ENCODE measurements around the gene ALG8. TPM values are rescaled to one million over a fixed set of nuclear protein-coding genes. Genes with fewer than 3 reads are reported as not detected.
"Not testable (repeated sequence)": the region's sequence is repeated elsewhere in the genome, so short reads cannot be mapped to it uniquely, and the experiment has no call there.

ALG8 gene
- total and polyA plus RNA-seq, 2 experiments from 2014 or later = 41.6 to 57.2 TPM

GRCh38 chr11:78100261-78100660 lies 39.2 kb downstream of the ALG8 start:
- 90 to 97% methylated on average over 5 of the region's 5 CpGs for WGBS, 2 experiments (ENCODE audit: low coverage in 1 of 2, low lambda C conversion rate in 2 of 2, missing lambda C conversion rate in 2 of 2)
- no peak overlapping the region for H3K4me2 ChIP-seq (ENCODE audit: unreplicated experiment)

DNA sequence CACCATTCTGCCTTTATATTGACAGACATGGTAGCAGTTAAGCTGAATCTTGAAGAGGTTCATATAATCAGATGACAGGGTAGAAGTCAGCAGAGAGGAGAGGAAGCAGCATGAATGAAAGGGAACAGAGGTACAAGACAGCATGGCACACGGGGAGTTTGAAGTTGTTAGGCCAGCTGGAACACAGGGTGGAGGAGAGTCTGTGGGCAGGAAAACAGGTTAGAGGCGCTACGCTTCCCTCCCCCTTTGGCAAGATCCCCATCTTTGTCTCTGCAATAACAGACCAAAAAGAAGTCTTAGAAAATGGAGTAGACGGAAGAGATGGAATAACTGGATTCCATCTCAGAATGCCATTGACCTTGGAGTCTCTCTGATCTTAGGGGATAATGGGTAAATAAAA lies 39.8 kb downstream of the ALG8 start:
- H3K36me3 ChIP-seq (ENCODE audit: low read depth) = peaks cover 5% of the 10 kb centered on the region; the same call in 1 of the 2 replicates
- H3K9me2 ChIP-seq (ENCODE audit: insufficient read depth) = no peaks in the 10 kb centered on the region
- H3K27ac ChIP-seq = no peak overlapping the region
- H3K4me3 ChIP-seq = no peak overlapping the region
- H2AFZ ChIP-seq = no peak overlapping the region
- no peak for TF ChIP-seq EZH2 (IDR thresholded peaks at IDR 0.05; ENCODE audit: insufficient read depth, poor library complexity, severe bottlenecking)
- no peak for TF ChIP-seq EZH2phosphoT487 (IDR thresholded peaks at IDR 0.05; ENCODE audit: insufficient read depth, low read depth)
- in situ Hi-C loops (cut with MboI) = no loop called here
- DNase-seq = no peak
- no peaks in the 10 kb centered on the region for H3K9me3 ChIP-seq (ENCODE audit: low read depth)
- no peaks in the 10 kb centered on the region for H3K79me2 ChIP-seq (ENCODE audit: insufficient read depth)
- H3K27me3 ChIP-seq (replicated peaks; ENCODE audit: insufficient read depth) = no peaks in the 10 kb centered on the region
- 96% methylated on average over 4 of the region's 4 CpGs for WGBS, 2 experiments (ENCODE audit: low coverage in 1 of 2, low lambda C conversion rate in 2 of 2, missing lambda C conversion rate in 2 of 2)
- H4K20me1 ChIP-seq (ENCODE audit: insufficient read depth) = no peaks in the 10 kb centered on the region
- H3F3A ChIP-seq (ENCODE audit: insufficient read depth) = no peaks in the 10 kb centered on the region
- H3K4me2 ChIP-seq (ENCODE audit: unreplicated experiment) = no peak overlapping the region
- H3K4me1 ChIP-seq (ENCODE audit: insufficient read depth) = no peaks in the 10 kb centered on the region
- H3K9ac ChIP-seq = no peak overlapping the region

More at GRCh38 chr11:78100261-78100660, 39.2 kb downstream of the ALG8 start:
- Histone ChIP-seq H3K9me2 (ENCODE audit: insufficient read depth) (no peaks in the 10 kb centered on the region), H3K4me1 (ENCODE audit: insufficient read depth) (no peaks in the 10 kb centered on the region), H3F3A (ENCODE audit: insufficient read depth) (no peaks in the 10 kb centered on the region), H3K27ac (no peak overlapping the region), H3K4me3 (no peak overlapping the region), H2AFZ (no peak overlapping the region), H3K9me3 (ENCODE audit: low read depth) (no peaks in the 10 kb centered on the region), H4K20me1 (ENCODE audit: insufficient read depth) (no peaks in the 10 kb centered on the region), H3K27me3 (replicated peaks; ENCODE audit: insufficient read depth) (no peaks in the 10 kb centered on the region), H3K9ac (no peak overlapping the region), H3K79me2 (ENCODE audit: insufficient read depth) (no peaks in the 10 kb centered on the region), H3K36me3 (ENCODE audit: low read depth) (peaks cover 5% of the 10 kb centered on the region; the same call in 1 of the 2 replicates)
- no peak for TF ChIP-seq EZH2phosphoT487 (IDR thresholded peaks at IDR 0.05; ENCODE audit: insufficient read depth, low read depth)
- in situ Hi-C loops (cut with MboI) = no loop called here
- no peak for DNase-seq

DNA sequence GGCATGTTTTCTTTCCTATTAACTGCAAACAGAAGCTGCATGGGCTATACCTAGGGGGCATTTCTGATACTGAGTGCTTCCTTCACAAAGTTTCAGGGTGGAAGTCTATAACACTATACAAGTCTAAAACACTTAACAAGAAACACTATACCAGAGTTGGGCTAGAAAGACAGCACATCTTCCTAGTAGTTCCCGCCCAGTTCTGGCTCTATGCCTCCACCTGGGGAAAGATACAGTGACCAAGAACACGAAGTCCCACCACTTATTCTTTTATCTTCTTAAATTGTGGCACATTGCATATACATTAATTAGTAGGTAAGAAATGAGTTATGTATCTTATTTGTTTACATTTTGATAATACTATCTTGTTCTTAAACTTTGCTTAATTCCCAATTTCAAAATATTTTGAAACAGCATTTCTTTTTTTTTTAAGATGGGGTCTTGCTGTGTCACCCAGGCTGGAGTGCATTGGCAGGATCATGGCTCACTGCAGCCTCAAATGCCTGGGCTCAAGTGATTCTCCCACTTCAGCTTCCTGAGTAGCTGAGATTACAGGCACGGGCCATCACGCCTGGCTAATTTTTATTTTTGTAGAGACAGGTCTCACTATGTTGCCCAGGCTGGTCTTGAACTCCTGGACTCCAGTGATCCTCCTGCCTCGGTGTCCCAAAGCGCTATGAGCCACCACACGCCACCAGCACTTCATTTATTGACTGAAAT lies 41.6 kb downstream of the ALG8 start:
- H3K36me3 ChIP-seq (ENCODE audit: low read depth) = peaks cover 8% of the 10 kb centered on the region; the same call in 1 of the 2 replicates
- in situ Hi-C loops (cut with MboI) = no loop called here
- no peaks in the 10 kb centered on the region for H4K20me1 ChIP-seq (ENCODE audit: insufficient read depth)
- H3K27me3 ChIP-seq (replicated peaks; ENCODE audit: insufficient read depth) = no peaks in the 10 kb centered on the region
- no peak overlapping the region for H2AFZ ChIP-seq
- H3F3A ChIP-seq (ENCODE audit: insufficient read depth) = no peaks in the 10 kb centered on the region
- H3K9me2 ChIP-seq (ENCODE audit: insufficient read depth) = no peaks in the 10 kb centered on the region
- no peak overlapping the region for H3K4me3 ChIP-seq
- 97% methylated on average over 7 of the region's 7 CpGs for WGBS, 2 experiments (ENCODE audit: low coverage in 1 of 2, low lambda C conversion rate in 2 of 2, missing lambda C conversion rate in 2 of 2)
- no peak for TF ChIP-seq EZH2 (IDR thresholded peaks at IDR 0.05; ENCODE audit: insufficient read depth, poor library complexity, severe bottlenecking)
- TF ChIP-seq EZH2phosphoT487 (IDR thresholded peaks at IDR 0.05; ENCODE audit: insufficient read depth, low read depth) = no peak
- H3K4me2 ChIP-seq (ENCODE audit: unreplicated experiment) = no peak overlapping the region
- no peaks in the 10 kb centered on the region for H3K4me1 ChIP-seq (ENCODE audit: insufficient read depth)
- no peak overlapping the region for H3K9ac ChIP-seq
- H3K27ac ChIP-seq = no peak overlapping the region
- no peaks in the 10 kb centered on the region for H3K79me2 ChIP-seq (ENCODE audit: insufficient read depth)
- H3K9me3 ChIP-seq (ENCODE audit: low read depth) = no peaks in the 10 kb centered on the region
- DNase-seq = no peak

- H3K4me2 ChIP-seq (ENCODE audit: unreplicated experiment) = no peak overlapping the region
- no peaks in the 10 kb centered on the region for H3F3A ChIP-seq (ENCODE audit: insufficient read depth)
- H3K79me2 ChIP-seq (ENCODE audit: insufficient read depth) = no peaks in the 10 kb centered on the region
- H3K36me3 ChIP-seq (ENCODE audit: low read depth) = peaks cover 3% of the 10 kb centered on the region; the same call in 1 of the 2 replicates
- in situ Hi-C loops (cut with MboI) = no loop called here
- no peaks in the 10 kb centered on the region for H3K9me3 ChIP-seq (ENCODE audit: low read depth)
- H3K27ac ChIP-seq = no peak overlapping the region
- TF ChIP-seq EZH2 (IDR thresholded peaks at IDR 0.05; ENCODE audit: insufficient read depth, poor library complexity, severe bottlenecking) (no peak), EZH2phosphoT487 (IDR thresholded peaks at IDR 0.05; ENCODE audit: insufficient read depth, low read depth) (no peak)
- no peak overlapping the region for H2AFZ ChIP-seq
- 97 to 100% methylated on average over 2 of the region's 2 CpGs for WGBS, 2 experiments (ENCODE audit: low coverage in 1 of 2, low lambda C conversion rate in 2 of 2, missing lambda C conversion rate in 2 of 2)
- H4K20me1 ChIP-seq (ENCODE audit: insufficient read depth) = no peaks in the 10 kb centered on the region
- no peaks in the 10 kb centered on the region for H3K9me2 ChIP-seq (ENCODE audit: insufficient read depth)
- no peak for DNase-seq
- H3K27me3 ChIP-seq (replicated peaks; ENCODE audit: insufficient read depth) = no peaks in the 10 kb centered on the region
- no peak overlapping the region for H3K9ac ChIP-seq
- H3K4me3 ChIP-seq = no peak overlapping the region
- H3K4me1 ChIP-seq (ENCODE audit: insufficient read depth) = no peaks in the 10 kb centered on the region
Observed at GRCh38 chr11:78094250-78094649, 45.2 kb downstream of the ALG8 start.

DNA sequence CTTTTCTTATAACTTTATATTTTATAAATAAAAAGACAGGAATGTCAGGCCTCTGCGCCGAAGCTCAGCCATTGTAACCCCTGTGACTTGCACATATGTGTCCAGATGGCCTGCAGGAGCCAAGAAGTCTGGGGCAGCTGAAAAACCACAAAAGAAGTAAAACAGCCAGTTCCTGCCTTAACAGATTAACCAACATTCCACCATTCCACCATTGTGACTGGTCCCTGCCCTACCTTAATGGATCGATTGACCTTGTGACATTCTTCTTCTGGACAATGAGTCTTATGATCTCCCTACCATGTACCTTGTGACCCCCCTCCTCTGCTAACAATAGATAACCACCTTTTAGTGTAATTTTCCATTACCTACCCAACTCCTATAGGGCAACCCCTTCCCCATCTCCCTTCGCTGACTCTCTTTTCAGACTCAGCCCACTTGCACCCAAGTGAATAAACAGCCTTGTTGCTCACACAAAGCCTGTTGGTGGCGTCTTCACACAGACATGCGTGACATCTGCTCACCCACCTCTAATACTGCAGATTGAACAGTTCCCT lies 52.8 kb downstream of the ALG8 start:
- H3K79me2 ChIP-seq (ENCODE audit: insufficient read depth); H4K20me1 ChIP-seq (ENCODE audit: insufficient read depth); H3K4me3 ChIP-seq; H3K4me2 ChIP-seq (ENCODE audit: unreplicated experiment); DNase-seq; H3K36me3 ChIP-seq (ENCODE audit: low read depth); H3K4me1 ChIP-seq (ENCODE audit: insufficient read depth); H3F3A ChIP-seq (ENCODE audit: insufficient read depth); H3K27me3 ChIP-seq (replicated peaks; ENCODE audit: insufficient read depth); H2AFZ ChIP-seq; H3K9ac ChIP-seq; H3K9me2 ChIP-seq (ENCODE audit: insufficient read depth); H3K9me3 ChIP-seq (ENCODE audit: low read depth); in situ Hi-C loops (cut with MboI); H3K27ac ChIP-seq: not testable (repeated sequence)
- WGBS, 2 experiments (ENCODE audit: low coverage in 1 of 2, low lambda C conversion rate in 2 of 2, missing lambda C conversion rate in 2 of 2) = 85 to 89% methylated on average over 6 of the region's 6 CpGs

All from GM23248 (cell line).